K562 (cell line): Measurements from ENCODE around the gene MYOM3. TPM values are rescaled to one million over a fixed set of nuclear protein-coding genes. Genes with fewer than 3 reads are reported as not detected.

Experiments
- ATAC-seq: fragments of 200-7000 bp; cut with Tn5 transposase; 3 replicates; pipeline ENCODE4 v1.9.1; 2020; ENCODE audit warnings: moderate library complexity
- BruUV-seq: library from RNA; stranded (reverse); fragments of 400-500 nt; replicated peaks from 2 replicates; lab custom pipeline; 2021; lab: Mats Ljungman, UMichigan
- CTCF ChIA-PET: fragments of 300-600 bp; formaldehyde crosslinking; extraction: SDS; loops from one replicate; lab custom pipeline; 2021; ENCODE audit warnings: low intra/inter-chr PET ratio; lab: Yijun Ruan, JAX
- POLR2A ChIA-PET: fragments of 300-600, 350-650 bp; sonication (Branson Sonifier 250); formaldehyde crosslinking; extraction: SDS; loops from one replicate; lab custom pipeline; 2021; ENCODE audit warnings: antibody characterized with exemption, inconsistent platforms; lab: Yijun Ruan, JAX
- DNase-seq, 4 experiments: peaks; one replicate each; pipeline versions ENCODE4 v3.0.0 to v3.0.0-alpha.2; 2011 to 2018; ENCODE audit warnings: low spot score in 3 of 4, mixed read lengths in 3 of 4; ENCODE audit errors: extremely low read depth in 1 of 4
- FAIRE-seq: peaks from 2 replicates; lab custom pipeline; 2011; peaks lifted over from hg19 to GRCh38; lab: Jason Lieb, UNC
- H2AFZ ChIP-seq: 2 replicates; pipeline ENCODE4 v1.6.0; 2011; ENCODE audit warnings: low read depth, low read length, control low read depth, inconsistent platforms
- H3K27ac ChIP-seq: fragments of 200-600 bp; 3 replicates; pipeline ENCODE4 v1.8.0; 2011; ENCODE audit warnings: low read depth, mild to moderate bottlenecking, control low read depth, inconsistent platforms, low read length, moderate library complexity, mixed read lengths; ENCODE audit errors: extremely low read depth
- H3K27me3 ChIP-seq, 2 experiments: fragments of 300-600 bp in 1 of 2; 2 replicates in 1 of 2; 3 replicates in 1 of 2; pipeline versions ENCODE4 v1.6.0 to v1.8.0; 2011; ENCODE audit warnings: inconsistent platforms in 2 of 2, low read length in 2 of 2, mild to moderate bottlenecking in 1 of 2, mixed read lengths in 1 of 2, moderate library complexity in 1 of 2; ENCODE audit not compliant: control insufficient read depth in 2 of 2, insufficient read depth in 2 of 2
- H3K36me3 ChIP-seq: fragments of 300-600 bp; 3 replicates; pipeline ENCODE4 v1.8.0; 2011; ENCODE audit warnings: mild to moderate bottlenecking, low read length, inconsistent platforms; ENCODE audit not compliant: control insufficient read depth, insufficient read depth
- H3K4me1 ChIP-seq, 2 experiments: fragments of 200-600 bp in 1 of 2; replicated peaks in 1 of 2; 2 replicates in 1 of 2; 3 replicates in 1 of 2; pipeline versions ENCODE4 v1.5.1 to v1.8.0; 2011; ENCODE audit warnings: inconsistent platforms in 2 of 2, low read length in 2 of 2, mild to moderate bottlenecking in 1 of 2, mixed read lengths in 1 of 2, moderate library complexity in 1 of 2; ENCODE audit not compliant: control insufficient read depth in 2 of 2, insufficient read depth in 2 of 2
- H3K4me2 ChIP-seq: 2 replicates; pipeline ENCODE4 v1.6.1; 2011; ENCODE audit warnings: low read length, control low read depth, inconsistent platforms, mixed read lengths; ENCODE audit not compliant: insufficient read depth
- H3K4me3 ChIP-seq: fragments of 200-600 bp; sonication (generic), shearing (Covaris generic); 2 replicates; pipeline ENCODE4 v1.5.1; 2016; ENCODE audit warnings: control low read depth, inconsistent platforms
- H3K79me2 ChIP-seq: fragments of 200-600 bp; 3 replicates; pipeline ENCODE4 v1.8.0; 2011; ENCODE audit warnings: low read length, inconsistent platforms; ENCODE audit not compliant: control insufficient read depth, insufficient read depth
- H3K9ac ChIP-seq, 2 experiments: 2 replicates each; pipeline versions ENCODE4 v1.6.0 to v1.6.1; 2011; ENCODE audit warnings: low read depth in 2 of 2, low read length in 2 of 2, control low read depth in 1 of 2, inconsistent platforms in 1 of 2, mild to moderate bottlenecking in 1 of 2, mixed read lengths in 1 of 2; ENCODE audit not compliant: insufficient read depth in 1 of 2
- H3K9me1 ChIP-seq: one replicate; pipeline ENCODE4 v1.6.0; 2011; ENCODE audit warnings: inconsistent platforms, mild to moderate bottlenecking, low read length, moderate library complexity; ENCODE audit not compliant: control insufficient read depth, insufficient read depth
- H3K9me3 ChIP-seq: replicated peaks from 2 replicates; pipeline ENCODE4 v1.5.1; 2011; ENCODE audit warnings: low read depth, low read length, inconsistent platforms; ENCODE audit not compliant: control insufficient read depth, insufficient read depth
- H4K20me1 ChIP-seq: replicated peaks from 2 replicates; pipeline ENCODE4 v1.6.1; 2011; ENCODE audit warnings: low read length, inconsistent platforms, mixed read lengths; ENCODE audit not compliant: control insufficient read depth, insufficient read depth
- BHLHE40 ChIP-seq: IDR thresholded peaks from 2 replicates; pipeline ENCODE4 v1.6.1; 2011; ENCODE audit warnings: low read length, improper control_type of control experiment
- GTF2F1 ChIP-seq: IDR thresholded peaks from 2 replicates; pipeline ENCODE4 v1.6.1; 2011; ENCODE audit warnings: low read depth, low read length, improper control_type of control experiment
- HCFC1 ChIP-seq: IDR thresholded peaks from 2 replicates; pipeline ENCODE4 v1.6.1; 2012; ENCODE audit warnings: low read depth, low read length, improper control_type of control experiment
- KLF16 ChIP-seq: IDR thresholded peaks from 2 replicates; pipeline ENCODE4 v1.6.1; 2016; ENCODE audit warnings: antibody characterized with exemption
- NRF1 ChIP-seq, 2 experiments: fragments of 450-650 bp; IDR thresholded peaks in 1 of 2; conservative IDR thresholded peaks in 1 of 2; 2 replicates each; pipeline ENCODE4 v1.6.1; 2014; ENCODE audit warnings: mild to moderate bottlenecking in 2 of 2
- SMC3 ChIP-seq: conservative IDR thresholded peaks from 2 replicates; pipeline ENCODE4 v1.6.1; 2011; ENCODE audit warnings: low read depth, low read length, improper control_type of control experiment; ENCODE audit not compliant: insufficient read depth
- SNRNP70 ChIP-seq: fragments of 200-400 bp; formaldehyde crosslinking; optimal IDR thresholded peaks from 2 replicates; pipeline ENCODE3; 2017; ENCODE audit warnings: low read depth, low read length
- TAF9B ChIP-seq: fragments of 450-650 bp; IDR thresholded peaks from 2 replicates; pipeline ENCODE4 v1.6.1; 2018; ENCODE audit warnings: mild to moderate bottlenecking; ENCODE audit not compliant: partially characterized antibody
- ZNF79 ChIP-seq: fragments of 250-450 bp; sonication (Bioruptor Pico); IDR thresholded peaks from 2 replicates; pipeline ENCODE4 v1.4.0; 2020; ENCODE audit warnings: low read depth, mild to moderate bottlenecking, moderate library complexity
- WGBS: fragments of 100-300 bp; shearing (Covaris generic); methylation state at CpG from one replicate; pipeline ENCODE4 v1.1.6; 2016; ENCODE audit warnings: low coverage, mixed read lengths; ENCODE audit not compliant: insufficient coverage; ENCODE audit errors: missing lambda C conversion rate; 5-methylcytosine and 5-hydroxymethylcytosine counted together
- in situ Hi-C: fragments of 300-500 bp; cut with MboI; formaldehyde crosslinking; loops from 4 replicates; pipeline ENCODE4 v1.15.0; 2018; ENCODE audit warnings: inconsistent platforms, mixed read lengths
- intact Hi-C: fragments of 100-400 bp; cut with micrococcal nuclease; formaldehyde crosslinking; loops from 2 replicates; pipeline ENCODE4 v1.14.2; 2022
- polyA plus RNA-seq, 8 experiments: library from polyadenylated mRNA; depleted of rRNA in 4 of 8; stranded (reverse) in 5 of 8; unstranded in 3 of 8; fragments of >200 nt; fragmentation: Nextera tagmentation in 2 of 8; fragmentation: Illumina TruSeq in 1 of 8; extraction: Ambion mirVana in 2 of 8; extraction: Trizol in 1 of 8; gene quantifications; 2 replicates each; pipeline versions ENCODE4 v1.2.1 to v1.2.3, GENCODE V29; 2011 to 2014; ENCODE audit warnings: inconsistent platforms in 1 of 8, missing spikeins in 1 of 8
- total RNA-seq, 7 experiments: library from RNA; depleted of rRNA in 6 of 7; stranded (reverse); fragments of >200 nt in 6 of 7; fragmentation: Illumina TruSeq in 2 of 7; extraction: Trizol in 2 of 7; gene quantifications; 2 replicates each; pipeline versions ENCODE4 v1.2.1 to v1.2.3, GENCODE V29; 2011 to 2021; ENCODE audit warnings: low replicate concordance in 1 of 7
- TF ChIP-seq, protein P1 (sequence below): fragments of 450-650 bp; conservative IDR thresholded peaks from 2 replicates; pipeline ENCODE4 v1.6.1; 2016; ENCODE audit warnings: missing genetic modification characterization, low read depth, mild to moderate bottlenecking, missing compliant biosample characterization, moderate library complexity

MYOM3 gene
- total and polyA plus RNA-seq, 9 of the 15 experiments (the other 6 are each of a cell fraction or from before 2014, with no cell fraction given), result 0.01 TPM; not detected in 8

DNA sequence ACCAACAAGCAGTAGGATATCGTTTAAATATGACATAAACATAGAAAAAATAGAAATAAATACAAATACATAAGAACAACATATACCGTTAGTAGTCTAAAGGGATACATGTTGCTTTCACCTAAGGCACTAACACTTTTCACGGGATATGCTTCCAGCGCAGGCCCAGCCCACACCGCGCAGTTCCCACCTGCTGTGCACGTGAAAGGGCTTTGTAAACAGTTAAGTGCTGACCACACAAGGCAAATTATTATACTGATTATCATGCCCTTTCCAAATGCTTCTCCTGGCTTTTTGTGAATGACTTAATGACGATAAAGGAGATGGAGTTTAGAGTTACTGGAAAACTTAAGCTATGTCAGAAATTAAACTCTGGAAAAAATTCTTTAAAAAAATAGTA lies 42.3 kb upstream of the MYOM3 start:
- TF ChIP-seq HCFC1 (no peak), BHLHE40 (peak; percentile 44; the same call in 1 of the 2 replicates), SMC3 (no peak), NRF1 (conservative IDR thresholded peaks at IDR 0.05 in 1 of 2, IDR thresholded peaks at IDR 0.05 in 1 of 2) (peak; percentile 40 to 41; a peak in 2 of 4 replicates), TAF9B (no peak), ZNF79 (CRISPR knock-in tag) (no peak), GTF2F1 (no peak), KLF16 (no peak), SNRNP70 (no peak)
- TF ChIP-seq, protein P1, sequence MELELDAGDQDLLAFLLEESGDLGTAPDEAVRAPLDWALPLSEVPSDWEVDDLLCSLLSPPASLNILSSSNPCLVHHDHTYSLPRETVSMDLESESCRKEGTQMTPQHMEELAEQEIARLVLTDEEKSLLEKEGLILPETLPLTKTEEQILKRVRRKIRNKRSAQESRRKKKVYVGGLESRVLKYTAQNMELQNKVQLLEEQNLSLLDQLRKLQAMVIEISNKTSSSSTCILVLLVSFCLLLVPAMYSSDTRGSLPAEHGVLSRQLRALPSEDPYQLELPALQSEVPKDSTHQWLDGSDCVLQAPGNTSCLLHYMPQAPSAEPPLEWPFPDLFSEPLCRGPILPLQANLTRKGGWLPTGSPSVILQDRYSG (tag), result no peak
- Histone ChIP-seq H3K27ac (no peak overlapping the region), H3K4me2 (no peak overlapping the region), H3K4me1 (peaks cover 7 to 9% of the 10 kb centered on the region in 2 experiments; a peak in 3 of 5 replicates), H3K27me3 (peaks cover 43 to 63% of the 10 kb centered on the region in 2 experiments), H3K4me3 (no peak overlapping the region), H3K9me3 (no peaks in the 10 kb centered on the region), H4K20me1 (0 out of 2 replicates have a peak, but pooled peaks cover 9% of the 10 kb centered on the region), H3K36me3 (no peaks in the 10 kb centered on the region), H2AFZ (no peak overlapping the region), H3K79me2 (no peaks in the 10 kb centered on the region), H3K9ac (no peak overlapping the region), H3K9me1 (no peaks in the 10 kb centered on the region)
- 4% methylated on average over 8 of the region's 8 CpGs for WGBS
- in situ Hi-C loops, result no loop called here
- ChIA-PET CTCF (no interaction called here), POLR2A (interaction anchor here (1.2 kb wide), 1 partner anchor 12 kb away, joined by 3 read pairs; the partner anchor contains the start of gene IL22RA1)
- no TSS peak for BruUV-seq
- DNase-seq, result no peak
- no peak for ATAC-seq
- FAIRE-seq, result no peak
- intact Hi-C loops, result loop anchor here (5.0 kb wide), 1 partner anchor 43 kb away; no protein-coding TSS in a partner anchor
